Stimulated activated CD4-positive, alpha-beta T cell treated with anti-CD3 and anti-CD28 coated beads, Interleukin-4, amount 100 ng/mL, for 48 hours (primary cell): ENCODE results near the gene PDZRN4.
"Not testable (repeated sequence)": the region's sequence is repeated elsewhere in the genome, so short reads cannot be mapped to it uniquely, and the experiment has no call there.

Source experiments
- DNase-seq, 2 donors: peaks; one replicate each; pipeline ENCODE4 v3.0.0-alpha.2; 2020; ENCODE audit warnings: low read depth in 2 of 2

The PDZRN4 gene

GRCh38 chr12:41188058-41188840 is at the start of gene PDZRN4:
TSS of gene PDZRN4 (plus strand) at chr12:41188320.
- no peak for DNase-seq

DNA sequence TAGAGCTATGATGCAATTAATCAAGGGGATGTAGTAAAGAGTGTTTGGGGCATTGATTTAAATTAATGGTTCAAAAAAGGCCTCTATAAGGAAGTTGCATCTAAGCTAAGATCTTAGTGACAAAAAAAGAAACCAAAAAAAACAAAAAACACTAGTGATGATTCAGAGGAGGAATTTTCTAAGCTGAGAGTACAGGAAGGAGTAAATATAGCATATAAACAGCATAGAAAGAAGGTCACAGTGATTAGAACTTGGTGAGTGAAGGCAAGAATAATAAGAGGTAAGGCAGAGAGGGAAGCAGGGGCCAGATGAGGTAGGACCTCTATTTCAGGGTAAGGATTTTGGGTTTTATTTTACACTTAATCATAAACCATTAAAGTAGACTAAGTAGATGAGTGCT is 48.0 kb upstream of the PDZRN4 start:
- no peak for DNase-seq

GRCh38 chr12:41141104-41141503 is 47.0 kb upstream of the PDZRN4 start:
- DNase-seq, result no peak

DNA sequence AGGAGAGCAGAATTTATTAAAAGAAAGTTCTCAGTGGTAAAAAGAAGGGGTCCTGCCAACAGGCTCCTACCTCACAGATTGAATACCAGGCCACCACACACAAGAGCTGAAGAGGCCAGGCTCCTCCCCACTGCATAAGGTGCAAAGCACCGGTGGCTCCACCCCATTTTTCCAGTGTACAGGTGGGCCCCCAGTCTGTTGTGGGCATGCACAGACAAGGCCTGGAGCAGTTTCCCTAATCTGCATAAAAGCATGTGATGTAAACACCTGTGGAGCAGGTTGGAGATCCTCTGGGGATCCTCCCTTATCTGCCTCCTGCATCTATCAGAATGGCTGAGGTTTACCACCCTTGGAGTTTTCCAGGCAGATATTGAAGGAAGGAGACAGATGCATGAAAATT is 45.7 kb upstream of the PDZRN4 start:
- no peak for DNase-seq

DNA sequence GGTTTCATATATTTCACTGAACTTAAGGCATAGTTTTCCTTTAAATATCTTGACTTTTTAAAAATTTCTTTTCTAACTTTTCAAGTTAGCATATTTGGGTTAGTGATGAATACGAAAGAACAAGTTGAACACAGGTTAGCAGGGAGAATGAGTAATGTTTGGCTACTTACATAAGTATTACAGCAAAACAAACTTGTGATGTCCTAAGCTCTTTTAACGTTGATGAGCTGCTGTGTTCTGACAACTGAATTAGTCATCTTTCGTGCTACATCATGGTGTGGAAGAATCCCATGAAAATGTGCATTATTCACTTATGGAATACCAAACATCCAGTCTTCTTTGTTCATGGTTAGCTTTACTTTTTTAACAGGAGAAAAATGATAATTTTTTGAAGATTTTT is 36.3 kb upstream of the PDZRN4 start:
- DNase-seq, result no peak

GRCh38 chr12:41162461-41162860 is 25.7 kb upstream of the PDZRN4 start:
- DNase-seq, result no peak

DNA sequence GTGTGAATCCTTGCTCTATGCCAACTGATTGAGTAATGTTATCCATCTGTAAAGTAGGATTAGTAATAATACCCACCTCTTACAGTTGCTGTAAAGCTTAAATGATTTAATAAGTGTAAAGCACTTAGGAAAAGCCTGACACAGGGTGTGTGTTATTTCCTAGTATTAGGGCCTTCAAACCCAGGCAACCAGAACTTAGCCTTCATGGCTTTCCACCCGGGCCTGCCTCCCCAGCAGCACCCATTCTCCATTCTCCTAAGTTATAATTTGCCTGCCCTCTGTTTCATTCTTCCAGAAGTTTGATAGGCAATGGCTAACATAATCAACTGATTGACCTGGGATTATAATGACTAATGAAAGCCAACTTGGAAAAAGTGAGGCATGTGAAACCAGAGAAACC is 20.4 kb upstream of the PDZRN4 start:
- DNase-seq, result no peak

DNA sequence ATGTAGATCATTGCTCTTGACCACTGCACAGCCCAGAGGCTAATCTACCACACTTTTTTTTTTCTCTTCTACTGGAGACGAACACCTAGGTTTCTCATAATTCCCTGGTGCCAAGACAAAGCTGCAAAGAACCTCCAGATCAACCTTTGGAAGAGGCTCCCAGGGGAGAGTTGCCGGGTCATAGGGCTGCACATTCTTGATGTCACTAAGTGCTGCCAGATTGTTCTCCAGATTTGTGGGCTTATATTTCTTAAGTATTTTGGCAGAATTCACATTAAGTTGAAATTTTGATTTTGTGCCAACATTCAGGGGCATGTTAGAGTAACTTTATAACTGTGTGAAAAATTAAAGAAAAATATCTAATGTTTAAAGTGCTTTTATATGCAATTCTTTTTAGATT is 13.5 kb upstream of the PDZRN4 start:
- DNase-seq, result no peak

DNA sequence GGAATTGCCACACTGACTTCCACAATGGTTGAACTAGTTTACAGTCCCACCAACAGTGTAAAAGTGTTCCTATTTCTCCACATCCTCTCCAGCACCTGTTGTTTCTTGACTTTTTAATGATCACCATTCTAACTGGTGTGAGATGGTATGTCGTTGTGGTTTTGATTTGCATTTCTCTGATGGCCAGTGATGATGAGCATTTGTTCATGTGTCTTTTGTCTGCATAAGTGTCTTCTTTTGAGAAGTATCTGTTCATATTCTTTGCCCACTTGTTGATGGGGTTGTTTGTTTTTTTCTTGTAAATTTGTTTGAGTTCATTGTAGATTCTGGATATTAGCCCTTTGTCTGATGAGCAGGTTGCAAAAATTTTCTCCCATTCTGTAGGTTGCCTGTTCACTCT is 8.6 kb upstream of the PDZRN4 start:
- not testable (repeated sequence) for DNase-seq

DNA sequence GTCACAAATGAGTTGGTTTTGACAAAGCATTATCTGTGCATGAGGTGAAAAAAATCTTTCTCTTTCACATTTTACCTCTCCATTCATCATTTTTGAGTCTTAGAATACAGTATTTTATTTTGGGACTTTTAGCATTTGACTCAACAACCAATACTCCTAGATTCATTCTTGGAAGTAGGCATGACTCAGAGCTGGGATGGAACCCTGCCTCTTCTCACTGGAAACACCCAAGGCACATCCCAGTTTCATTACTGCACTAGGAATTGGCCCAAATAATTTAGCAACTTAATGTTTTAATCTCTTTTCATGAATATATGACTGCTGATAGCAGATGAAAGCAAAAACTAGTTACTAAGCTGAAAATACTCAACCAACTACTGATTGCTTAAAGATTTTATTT is 3.3 kb upstream of the PDZRN4 start:
- no peak for DNase-seq

GRCh38 chr12:41186026-41186425 is 2.1 kb upstream of the PDZRN4 start:
- DNase-seq, result no peak

DNA sequence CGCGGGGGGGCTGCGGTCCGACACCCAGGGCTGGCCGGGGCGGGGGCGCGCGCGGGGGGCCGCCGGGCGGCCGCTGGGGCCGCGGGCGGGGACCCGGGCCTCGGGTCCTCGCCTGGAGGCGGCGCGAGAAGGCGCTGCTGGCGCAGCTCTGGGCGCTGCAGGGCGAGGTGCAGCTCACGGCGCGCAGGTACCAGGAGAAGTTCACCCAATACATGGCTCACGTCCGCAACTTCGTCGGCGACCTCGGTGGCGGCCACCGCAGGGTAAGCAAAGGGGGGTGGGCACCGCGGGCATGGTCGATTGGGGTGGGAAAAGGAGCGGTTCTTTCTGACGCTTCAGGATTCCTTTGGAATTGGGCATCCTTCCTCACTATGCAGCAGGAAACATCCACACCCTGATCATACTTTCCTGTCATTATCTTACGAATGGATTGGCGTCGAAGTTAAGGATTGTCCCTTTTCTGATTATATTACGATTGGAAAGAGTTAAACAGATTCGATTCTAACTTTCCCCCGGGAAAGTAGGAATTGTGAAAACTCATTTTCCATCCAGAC is 798 bp downstream of the PDZRN4 start:
- no peak for DNase-seq

GRCh38 chr12:41189395-41190251 is 1.5 kb downstream of the PDZRN4 start:
- DNase-seq, result no peak

GRCh38 chr12:41190338-41190737 is 2.2 kb downstream of the PDZRN4 start:
- no peak for DNase-seq

- not testable (repeated sequence) for DNase-seq
Measured at GRCh38 chr12:41191549-41191948, 3.4 kb downstream of the PDZRN4 start.

GRCh38 chr12:41193311-41193710 is 5.2 kb downstream of the PDZRN4 start:
- no peak for DNase-seq

GRCh38 chr12:41202051-41202450 is 13.9 kb downstream of the PDZRN4 start:
- no peak for DNase-seq

GRCh38 chr12:41205070-41205709 is 17.1 kb downstream of the PDZRN4 start:
- DNase-seq, result no peak

DNA sequence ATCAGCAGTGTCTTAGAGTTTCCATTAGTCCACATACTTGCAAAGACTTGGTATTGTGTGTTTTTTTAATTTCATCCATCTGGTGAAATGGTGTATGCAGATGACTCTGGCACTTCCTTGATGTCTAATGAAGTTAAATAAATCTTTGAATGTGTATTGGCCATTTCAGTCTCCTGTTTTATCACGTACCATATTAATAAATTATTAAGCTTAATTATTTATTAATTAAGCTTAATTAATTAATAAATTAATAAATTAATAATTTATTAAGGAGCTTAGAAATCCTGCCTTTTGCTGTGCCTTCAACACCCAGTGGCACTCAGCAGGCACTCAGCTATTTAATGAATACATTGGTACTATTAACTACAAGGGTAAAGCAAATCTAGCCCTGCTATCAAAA is 18.2 kb downstream of the PDZRN4 start:
- DNase-seq, result no peak

DNA sequence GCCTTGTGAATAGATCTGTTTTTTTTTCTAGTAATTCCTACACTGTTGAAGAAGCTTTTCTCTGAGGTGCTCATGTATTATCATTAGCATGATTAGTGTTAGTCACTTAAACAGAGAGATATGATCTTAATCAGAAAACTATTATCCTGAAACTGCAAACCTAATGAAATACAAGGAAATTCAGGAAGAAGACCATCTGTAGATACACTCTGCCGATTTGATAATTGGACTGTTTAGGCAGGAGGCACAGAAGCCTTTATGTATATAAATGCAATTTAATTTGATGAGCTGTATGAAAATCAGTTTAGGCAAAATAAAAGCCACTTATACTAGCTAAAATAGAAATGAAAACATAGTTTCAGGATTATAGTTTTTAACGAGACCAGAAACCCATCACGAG is 23.3 kb downstream of the PDZRN4 start:
- no peak for DNase-seq

DNA sequence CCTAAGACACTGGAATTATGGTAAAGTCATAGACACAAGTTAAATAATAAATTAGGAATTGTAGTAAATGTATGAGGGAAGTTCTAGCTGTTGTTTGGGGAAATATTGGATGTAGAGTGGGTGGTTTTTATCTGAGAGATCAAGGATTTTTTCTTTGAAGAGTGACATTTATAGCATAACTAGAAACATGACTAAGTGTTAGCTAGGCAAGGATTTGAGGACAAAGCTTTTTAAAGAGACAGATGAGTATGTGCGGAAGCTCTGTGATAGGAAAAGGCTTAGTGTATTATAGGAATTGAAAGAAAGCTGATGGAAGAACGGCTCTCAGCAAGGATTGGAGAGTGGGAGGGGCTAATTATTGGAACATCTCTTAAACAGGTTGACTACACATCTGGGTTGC is 24.5 kb downstream of the PDZRN4 start:
- no peak for DNase-seq

DNA sequence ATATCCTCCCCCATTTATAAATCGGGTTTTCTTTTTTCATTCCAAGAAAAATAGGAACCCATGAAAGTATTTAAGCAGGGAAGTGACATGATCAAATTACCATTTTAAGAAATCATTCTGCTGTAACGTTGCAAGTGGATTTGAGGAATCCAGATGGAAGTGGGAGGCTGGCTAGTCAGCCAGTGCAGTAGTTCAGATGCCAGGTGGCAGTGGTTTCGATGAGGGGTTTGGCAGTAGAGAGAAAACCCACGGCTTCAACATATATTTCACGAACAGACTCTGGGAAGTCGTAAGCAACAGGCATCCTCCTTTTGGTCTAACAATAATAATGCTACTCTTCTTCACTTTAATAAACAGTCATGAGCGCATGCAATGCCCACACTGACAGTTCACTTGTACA is 25.0 kb downstream of the PDZRN4 start:
- no peak for DNase-seq
